ES-I3 (cell line): ENCODE results near the gene PHRF1.

Experiments used
- H3K36me3 ChIP-seq: 2 replicates; pipeline ENCODE4 v1.6.1; 2013; ENCODE audit warnings: mild to moderate bottlenecking, low read length, control low read depth, moderate library complexity; ENCODE audit not compliant: insufficient read depth
- H3K4me1 ChIP-seq: 2 replicates; pipeline ENCODE4 v1.6.1; 2013; ENCODE audit warnings: mild to moderate bottlenecking, control low read depth, low read length; ENCODE audit not compliant: insufficient read depth
- H3K9ac ChIP-seq: 2 replicates; pipeline ENCODE4 v1.6.1; 2013; ENCODE audit warnings: low read depth, mild to moderate bottlenecking, low read length, moderate library complexity
- H3K9me3 ChIP-seq: 2 replicates; pipeline ENCODE4 v1.6.1; 2013; ENCODE audit warnings: mild to moderate bottlenecking, low read length, moderate library complexity; ENCODE audit not compliant: control insufficient read depth, insufficient read depth

The PHRF1 gene

GRCh38 chr11:623999-624704, 47.9 kb downstream of the PHRF1 start:
- H3K4me1 ChIP-seq, result no peaks in the 10 kb centered on the region
- H3K36me3 ChIP-seq, result no peaks in the 10 kb centered on the region
- H3K9ac ChIP-seq, result no peak overlapping the region
- H3K9me3 ChIP-seq, result no peaks in the 10 kb centered on the region

- H3K36me3 ChIP-seq, result no peaks in the 10 kb centered on the region
- no peaks in the 10 kb centered on the region for H3K9me3 ChIP-seq
- H3K9ac ChIP-seq, result no peak within 1 kb of the TSS
- H3K4me1 ChIP-seq, result no peaks in the 10 kb centered on the region; the same call in 1 of the 2 replicates
Measured at GRCh38 chr11:624705-625635, 48.7 kb downstream of the PHRF1 start, which contains the start of gene CDHR5. Gene CDHR5, minus strand, starts transcription at chr11:624955. Its CDS starts 53 bp downstream, at chr11:624902.

- H3K4me1 ChIP-seq, result no peaks in the 10 kb centered on the region; the same call in 1 of the 2 replicates
- H3K9ac ChIP-seq, result no peak overlapping the region
- H3K36me3 ChIP-seq, result no peaks in the 10 kb centered on the region
- no peaks in the 10 kb centered on the region for H3K9me3 ChIP-seq
Measured at GRCh38 chr11:625636-626268, 49.5 kb downstream of the PHRF1 start.

GRCh38 chr11:626475-627307, 50.4 kb downstream of the PHRF1 start, which contains the start of gene SCT:
Gene SCT, minus strand, starts transcription at chr11:627181. Its CDS starts 38 bp downstream, at chr11:627143.
- no peaks in the 10 kb centered on the region for H3K9me3 ChIP-seq
- H3K4me1 ChIP-seq, result no peaks in the 10 kb centered on the region; the same call in 1 of the 2 replicates
- H3K36me3 ChIP-seq, result no peaks in the 10 kb centered on the region
- H3K9ac ChIP-seq, result no peak within 1 kb of the TSS

GRCh38 chr11:627308-627576, 51.0 kb downstream of the PHRF1 start:
- no peaks in the 10 kb centered on the region for H3K9me3 ChIP-seq
- H3K4me1 ChIP-seq, result no peaks in the 10 kb centered on the region; the same call in 1 of the 2 replicates

GRCh38 chr11:628056-628455, 51.8 kb downstream of the PHRF1 start:
- no peaks in the 10 kb centered on the region for H3K36me3 ChIP-seq
- H3K9ac ChIP-seq, result no peak overlapping the region
- H3K9me3 ChIP-seq, result no peaks in the 10 kb centered on the region
- no peaks in the 10 kb centered on the region; the same call in 1 of the 2 replicates for H3K4me1 ChIP-seq

More at GRCh38 chr11:627308-627576, 51.0 kb downstream of the PHRF1 start:
- Histone ChIP-seq H3K9ac (no peak overlapping the region), H3K36me3 (no peaks in the 10 kb centered on the region)

GRCh38 chr11:629237-629583, 52.9 kb downstream of the PHRF1 start:
- no peak overlapping the region for H3K9ac ChIP-seq
- H3K4me1 ChIP-seq, result no peaks in the 10 kb centered on the region; the same call in 1 of the 2 replicates
- no peaks in the 10 kb centered on the region for H3K36me3 ChIP-seq
- H3K9me3 ChIP-seq, result no peaks in the 10 kb centered on the region

GRCh38 chr11:630871-631270, 54.6 kb downstream of the PHRF1 start:
- H3K9me3 ChIP-seq, result no peaks in the 10 kb centered on the region
- no peaks in the 10 kb centered on the region for H3K36me3 ChIP-seq
- H3K9ac ChIP-seq, result no peak overlapping the region
- no peaks in the 10 kb centered on the region; the same call in 1 of the 2 replicates for H3K4me1 ChIP-seq

- Histone ChIP-seq H3K4me1 (peaks cover 6% of the 10 kb centered on the region; the same call in 1 of the 2 replicates), H3K36me3 (no peaks in the 10 kb centered on the region), H3K9me3 (no peaks in the 10 kb centered on the region), H3K9ac (peak overlapping the region; percentile 11; the same call in 1 of the 2 replicates)
Measured at GRCh38 chr11:635945-636510, 59.8 kb downstream of the PHRF1 start.

GRCh38 chr11:636511-637332, 60.5 kb downstream of the PHRF1 start, which contains the start of gene DRD4:
Gene DRD4, plus strand, starts transcription at chr11:637269. Its CDS starts 36 bp downstream, at chr11:637305.
- peaks cover 6% of the 10 kb centered on the region; the same call in 1 of the 2 replicates for H3K4me1 ChIP-seq
- no peaks in the 10 kb centered on the region for H3K9me3 ChIP-seq
- no peaks in the 10 kb centered on the region for H3K36me3 ChIP-seq
- H3K9ac ChIP-seq, result peak within 1 kb of the TSS; percentile 42; the same call in 1 of the 2 replicates

GRCh38 chr11:637333-637592, 61.0 kb downstream of the PHRF1 start:
- Histone ChIP-seq H3K9me3 (no peaks in the 10 kb centered on the region), H3K36me3 (no peaks in the 10 kb centered on the region), H3K4me1 (peaks cover 6% of the 10 kb centered on the region; the same call in 1 of the 2 replicates), H3K9ac (peak overlapping the region; percentile 32; the same call in 1 of the 2 replicates)

GRCh38 chr11:637593-638521, 61.6 kb downstream of the PHRF1 start:
- Histone ChIP-seq H3K4me1 (peaks cover 6% of the 10 kb centered on the region; the same call in 1 of the 2 replicates), H3K9ac (peak overlapping the region; percentile 35; the same call in 1 of the 2 replicates), H3K36me3 (no peaks in the 10 kb centered on the region), H3K9me3 (no peaks in the 10 kb centered on the region)
